KMS-11 (cell line): ENCODE measurements around the gene AIPL1.

Experiments used
- H2AFZ ChIP-seq: fragments of 200-600 bp; sonication (generic); 2 replicates; pipeline ENCODE4 v1.6.1; 2016; ENCODE audit warnings: antibody characterized with exemption, mixed run types, low read depth
- H3K27ac ChIP-seq: fragments of 200-600 bp; sonication (generic); 2 replicates; pipeline ENCODE4 v1.6.1; 2016; ENCODE audit warnings: mild to moderate bottlenecking, mixed run types
- H3K27me3 ChIP-seq: fragments of 200-600 bp; sonication (generic); 2 replicates; pipeline ENCODE4 v1.6.1; 2017; ENCODE audit warnings: mild to moderate bottlenecking, low read depth, mixed run types, moderate library complexity; ENCODE audit not compliant: insufficient read depth
- H3K36me3 ChIP-seq: fragments of 200-600 bp; sonication (generic); 2 replicates; pipeline ENCODE4 v1.6.1; 2017; ENCODE audit warnings: mild to moderate bottlenecking, mixed run types; ENCODE audit not compliant: insufficient read depth
- H3K4me1 ChIP-seq: fragments of 200-600 bp; sonication (generic); 2 replicates; pipeline ENCODE4 v1.6.1; 2016; ENCODE audit warnings: mild to moderate bottlenecking, low read depth, mixed run types; ENCODE audit not compliant: poor library complexity, severe bottlenecking
- H3K4me2 ChIP-seq: fragments of 200-600 bp; sonication (generic); 2 replicates; pipeline ENCODE4 v1.7.0; 2016; ENCODE audit warnings: mild to moderate bottlenecking, mixed run types
- H3K4me3 ChIP-seq: fragments of 200-600 bp; sonication (generic); IDR thresholded peaks from 2 replicates; pipeline ENCODE4 v1.6.1; 2017; ENCODE audit warnings: low read depth, low read length, mixed read lengths; ENCODE audit not compliant: insufficient read depth
- H3K79me2 ChIP-seq: fragments of 200-600 bp; sonication (generic); 2 replicates; pipeline ENCODE4 v1.6.1; 2016; ENCODE audit warnings: low read depth, mixed run types; ENCODE audit not compliant: insufficient read depth
- H3K9ac ChIP-seq: fragments of 200-600 bp; sonication (generic); 2 replicates; pipeline ENCODE4 v1.6.1; 2016; ENCODE audit warnings: mild to moderate bottlenecking, mixed run types
- H4K20me1 ChIP-seq: fragments of 200-600 bp; sonication (generic); 2 replicates; pipeline ENCODE4 v1.6.1; 2016; ENCODE audit warnings: mild to moderate bottlenecking, mixed run types; ENCODE audit not compliant: insufficient read depth
- TF ChIP-seq, protein P1 (sequence below): fragments of 200-600 bp; sonication (generic); conservative IDR thresholded peaks from 2 replicates; pipeline ENCODE4 v1.6.1; 2017; ENCODE audit warnings: low read depth, mild to moderate bottlenecking, antibody characterized with exemption, low read length, moderate library complexity, mixed read lengths

The AIPL1 gene

GRCh38 chr17:6461246-6461645 is 26.3 kb upstream of the AIPL1 start:
- Histone ChIP-seq H3K27ac (no peak overlapping the region), H2AFZ (no peak overlapping the region), H3K9ac (no peak overlapping the region), H3K27me3 (no peaks in the 10 kb centered on the region), H3K79me2 (no peaks in the 10 kb centered on the region), H4K20me1 (no peaks in the 10 kb centered on the region), H3K4me2 (no peak overlapping the region), H3K4me3 (no peak overlapping the region), H3K4me1 (no peaks in the 10 kb centered on the region), H3K36me3 (no peaks in the 10 kb centered on the region)
- TF ChIP-seq, protein P1, sequence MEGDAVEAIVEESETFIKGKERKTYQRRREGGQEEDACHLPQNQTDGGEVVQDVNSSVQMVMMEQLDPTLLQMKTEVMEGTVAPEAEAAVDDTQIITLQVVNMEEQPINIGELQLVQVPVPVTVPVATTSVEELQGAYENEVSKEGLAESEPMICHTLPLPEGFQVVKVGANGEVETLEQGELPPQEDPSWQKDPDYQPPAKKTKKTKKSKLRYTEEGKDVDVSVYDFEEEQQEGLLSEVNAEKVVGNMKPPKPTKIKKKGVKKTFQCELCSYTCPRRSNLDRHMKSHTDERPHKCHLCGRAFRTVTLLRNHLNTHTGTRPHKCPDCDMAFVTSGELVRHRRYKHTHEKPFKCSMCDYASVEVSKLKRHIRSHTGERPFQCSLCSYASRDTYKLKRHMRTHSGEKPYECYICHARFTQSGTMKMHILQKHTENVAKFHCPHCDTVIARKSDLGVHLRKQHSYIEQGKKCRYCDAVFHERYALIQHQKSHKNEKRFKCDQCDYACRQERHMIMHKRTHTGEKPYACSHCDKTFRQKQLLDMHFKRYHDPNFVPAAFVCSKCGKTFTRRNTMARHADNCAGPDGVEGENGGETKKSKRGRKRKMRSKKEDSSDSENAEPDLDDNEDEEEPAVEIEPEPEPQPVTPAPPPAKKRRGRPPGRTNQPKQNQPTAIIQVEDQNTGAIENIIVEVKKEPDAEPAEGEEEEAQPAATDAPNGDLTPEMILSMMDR, result no peak

- Histone ChIP-seq H3K79me2 (no peaks in the 10 kb centered on the region), H3K4me2 (no peak overlapping the region), H3K9ac (no peak overlapping the region), H3K27ac (no peak overlapping the region), H3K4me3 (no peak overlapping the region), H3K27me3 (no peaks in the 10 kb centered on the region), H3K36me3 (no peaks in the 10 kb centered on the region), H4K20me1 (no peaks in the 10 kb centered on the region), H3K4me1 (no peaks in the 10 kb centered on the region), H2AFZ (no peak overlapping the region)
- TF ChIP-seq, protein P1, result no peak
Observed at GRCh38 chr17:6460531-6461161, 25.7 kb upstream of the AIPL1 start.

- Histone ChIP-seq H3K36me3 (no peaks in the 10 kb centered on the region), H3K9ac (no peak overlapping the region), H3K27me3 (no peaks in the 10 kb centered on the region), H2AFZ (no peak overlapping the region), H3K27ac (no peak overlapping the region), H3K79me2 (no peaks in the 10 kb centered on the region), H4K20me1 (no peaks in the 10 kb centered on the region), H3K4me1 (no peaks in the 10 kb centered on the region), H3K4me3 (no peak overlapping the region), H3K4me2 (no peak overlapping the region)
- TF ChIP-seq, protein P1, result no peak
Observed at GRCh38 chr17:6458460-6458950, 23.6 kb upstream of the AIPL1 start.

DNA sequence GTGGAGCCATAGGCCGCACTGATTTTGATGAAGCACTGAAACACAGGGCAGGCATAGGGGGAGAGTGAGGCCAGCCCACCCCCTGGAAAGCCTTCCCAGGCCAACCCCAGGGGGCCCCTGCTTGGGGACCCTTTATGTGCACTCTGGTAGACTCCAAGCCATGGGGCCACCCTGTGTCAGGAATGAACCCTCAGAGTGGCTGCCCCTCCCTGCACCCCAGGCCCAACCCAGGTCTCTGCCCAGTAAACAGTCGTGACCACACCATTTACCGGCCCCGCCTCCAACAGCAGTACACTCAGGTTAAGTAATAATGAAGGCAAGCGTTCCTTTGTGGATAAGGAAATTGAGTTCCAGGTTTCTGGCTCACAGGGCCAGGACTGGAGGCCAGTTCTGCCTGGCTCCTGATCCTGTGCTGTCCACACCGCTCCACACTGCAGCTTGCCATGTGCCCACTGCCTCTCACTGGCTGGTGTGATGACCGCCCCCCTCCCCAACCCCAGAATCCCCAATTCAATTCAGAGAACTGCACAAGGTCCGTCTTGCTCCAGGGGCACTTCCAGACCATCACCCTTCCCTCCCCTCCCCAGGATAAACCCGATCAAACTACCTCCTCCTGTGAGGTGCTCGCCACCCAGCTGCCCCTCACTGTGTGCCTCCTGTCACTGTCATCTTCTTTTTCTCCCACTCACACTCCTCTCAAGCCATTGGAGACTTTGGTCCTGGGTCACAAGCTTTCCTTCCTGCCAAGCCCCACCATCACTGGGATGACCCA is 23.0 kb upstream of the AIPL1 start:
- H3K36me3 ChIP-seq, result no peaks in the 10 kb centered on the region
- no peak overlapping the region for H3K4me3 ChIP-seq
- no peak overlapping the region for H3K9ac ChIP-seq
- TF ChIP-seq, protein P1, result no peak
- H3K4me2 ChIP-seq, result no peak overlapping the region
- H3K27ac ChIP-seq, result no peak overlapping the region
- H3K4me1 ChIP-seq, result no peaks in the 10 kb centered on the region
- H4K20me1 ChIP-seq, result no peaks in the 10 kb centered on the region
- H3K79me2 ChIP-seq, result no peaks in the 10 kb centered on the region
- H3K27me3 ChIP-seq, result no peaks in the 10 kb centered on the region
- H2AFZ ChIP-seq, result no peak overlapping the region
